GM12801 (cell line): ENCODE measurements around the gene POU2AF1.

Experiments used
- TF ChIP-seq, protein P1 (sequence below): IDR thresholded peaks from one replicate; pipeline ENCODE4 v1.5.1; 2011; ENCODE audit warnings: control low read depth; ENCODE audit not compliant: insufficient read length; ENCODE audit errors: extremely low read depth

Gene POU2AF1, protein sequence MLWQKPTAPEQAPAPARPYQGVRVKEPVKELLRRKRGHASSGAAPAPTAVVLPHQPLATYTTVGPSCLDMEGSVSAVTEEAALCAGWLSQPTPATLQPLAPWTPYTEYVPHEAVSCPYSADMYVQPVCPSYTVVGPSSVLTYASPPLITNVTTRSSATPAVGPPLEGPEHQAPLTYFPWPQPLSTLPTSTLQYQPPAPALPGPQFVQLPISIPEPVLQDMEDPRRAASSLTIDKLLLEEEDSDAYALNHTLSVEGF

DNA sequence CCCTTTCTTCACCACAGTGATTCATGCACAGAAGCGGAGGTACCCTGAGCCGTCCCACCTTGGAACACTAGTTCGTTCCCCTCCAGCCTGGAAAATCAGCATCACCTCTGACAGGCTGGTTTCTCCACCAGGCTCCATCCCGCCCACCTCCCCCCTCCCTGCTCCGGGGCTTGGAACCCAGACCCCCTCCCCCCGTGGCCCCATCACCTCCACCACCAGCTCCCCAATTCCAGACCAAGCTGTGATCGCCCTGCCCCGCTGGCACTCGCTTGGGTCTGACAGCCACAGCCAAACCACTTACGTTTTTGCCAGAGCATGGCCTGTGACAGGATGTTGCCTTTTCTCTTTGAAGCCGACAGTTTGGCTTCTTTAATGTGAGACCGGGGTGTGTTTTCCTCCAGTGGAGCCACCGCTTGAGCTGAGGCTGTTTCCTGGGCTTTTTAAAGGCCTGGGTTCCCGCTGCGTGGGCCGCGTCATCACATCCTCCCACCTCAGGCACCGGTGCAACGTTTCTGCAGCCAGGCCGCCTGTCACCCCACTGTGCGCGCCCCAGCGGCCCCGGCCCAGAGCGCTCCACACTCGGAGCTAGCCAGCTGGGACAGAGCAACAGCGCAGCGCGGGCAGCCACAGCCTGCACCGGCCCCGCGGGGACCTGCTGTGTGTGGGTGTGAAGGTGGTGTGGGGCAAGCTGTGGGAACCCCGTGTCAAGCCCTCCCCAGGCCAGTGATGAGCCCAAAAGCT lies at the start of gene POU2AF1:
TSS of gene POU2AF1 (minus strand) at position 415 of the 741 bp plus-strand sequence. CDS start at position 317, 98 bp downstream.
- TF ChIP-seq, protein P1, sequence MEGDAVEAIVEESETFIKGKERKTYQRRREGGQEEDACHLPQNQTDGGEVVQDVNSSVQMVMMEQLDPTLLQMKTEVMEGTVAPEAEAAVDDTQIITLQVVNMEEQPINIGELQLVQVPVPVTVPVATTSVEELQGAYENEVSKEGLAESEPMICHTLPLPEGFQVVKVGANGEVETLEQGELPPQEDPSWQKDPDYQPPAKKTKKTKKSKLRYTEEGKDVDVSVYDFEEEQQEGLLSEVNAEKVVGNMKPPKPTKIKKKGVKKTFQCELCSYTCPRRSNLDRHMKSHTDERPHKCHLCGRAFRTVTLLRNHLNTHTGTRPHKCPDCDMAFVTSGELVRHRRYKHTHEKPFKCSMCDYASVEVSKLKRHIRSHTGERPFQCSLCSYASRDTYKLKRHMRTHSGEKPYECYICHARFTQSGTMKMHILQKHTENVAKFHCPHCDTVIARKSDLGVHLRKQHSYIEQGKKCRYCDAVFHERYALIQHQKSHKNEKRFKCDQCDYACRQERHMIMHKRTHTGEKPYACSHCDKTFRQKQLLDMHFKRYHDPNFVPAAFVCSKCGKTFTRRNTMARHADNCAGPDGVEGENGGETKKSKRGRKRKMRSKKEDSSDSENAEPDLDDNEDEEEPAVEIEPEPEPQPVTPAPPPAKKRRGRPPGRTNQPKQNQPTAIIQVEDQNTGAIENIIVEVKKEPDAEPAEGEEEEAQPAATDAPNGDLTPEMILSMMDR = no peak

DNA sequence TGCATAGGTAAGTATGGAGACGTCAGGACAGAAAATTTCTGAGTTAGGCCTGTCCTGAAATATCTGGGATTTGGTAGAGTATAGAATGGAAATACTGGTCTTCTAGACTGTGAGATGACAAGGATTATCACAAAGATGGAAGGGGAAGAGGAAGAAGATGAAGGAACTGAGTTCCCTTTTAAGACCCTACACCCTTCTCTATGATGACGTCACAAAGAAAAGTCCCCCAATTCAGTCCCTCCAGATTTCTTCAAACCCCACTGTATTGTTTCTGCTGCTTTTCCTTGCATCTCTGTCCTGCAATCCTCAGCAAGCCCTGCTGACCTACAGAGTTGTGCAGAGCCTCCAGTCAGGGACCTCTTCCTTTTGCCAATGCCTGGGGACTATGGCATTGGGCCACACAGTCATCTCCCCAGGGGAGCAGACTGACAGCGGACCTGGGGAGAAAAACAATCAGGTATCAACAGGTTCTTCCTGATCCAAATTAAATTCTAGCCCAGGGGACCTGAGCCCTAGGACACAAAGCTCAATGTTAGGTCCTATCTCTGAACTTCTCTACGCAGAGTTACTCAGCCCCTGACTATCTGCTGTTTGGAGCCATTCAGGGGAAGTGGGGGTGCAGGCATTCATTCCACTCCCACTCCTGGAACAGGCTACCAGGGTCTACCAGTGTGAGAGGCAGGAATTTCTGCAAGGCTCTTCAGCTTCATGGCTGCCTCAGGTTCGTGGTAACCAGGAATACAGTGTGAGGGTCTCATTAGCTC lies 49.2 kb upstream of the POU2AF1 start:
- TF ChIP-seq, protein P1 = no peak

DNA sequence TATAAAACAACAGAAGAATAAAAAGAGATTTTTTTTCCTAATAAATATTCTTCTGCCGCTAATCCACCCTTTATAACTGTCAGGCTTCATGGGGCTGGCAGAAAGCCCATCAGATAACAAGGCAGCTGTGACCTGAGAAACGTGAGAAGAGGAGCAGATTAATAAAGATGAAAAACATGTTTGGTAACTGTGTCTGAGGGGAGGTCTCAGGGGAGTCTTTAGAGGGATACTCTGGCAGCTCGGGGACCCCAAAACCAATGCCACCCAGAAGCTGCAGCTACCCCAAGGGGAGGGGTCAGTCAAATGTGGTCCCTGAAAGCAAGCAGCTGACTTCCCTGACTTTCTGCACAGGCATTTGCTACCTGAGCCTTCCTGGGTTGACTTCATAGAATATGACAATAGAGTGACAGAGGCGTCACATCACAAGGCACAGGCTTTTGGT lies 48.4 kb upstream of the POU2AF1 start:
- TF ChIP-seq, protein P1 = no peak

DNA sequence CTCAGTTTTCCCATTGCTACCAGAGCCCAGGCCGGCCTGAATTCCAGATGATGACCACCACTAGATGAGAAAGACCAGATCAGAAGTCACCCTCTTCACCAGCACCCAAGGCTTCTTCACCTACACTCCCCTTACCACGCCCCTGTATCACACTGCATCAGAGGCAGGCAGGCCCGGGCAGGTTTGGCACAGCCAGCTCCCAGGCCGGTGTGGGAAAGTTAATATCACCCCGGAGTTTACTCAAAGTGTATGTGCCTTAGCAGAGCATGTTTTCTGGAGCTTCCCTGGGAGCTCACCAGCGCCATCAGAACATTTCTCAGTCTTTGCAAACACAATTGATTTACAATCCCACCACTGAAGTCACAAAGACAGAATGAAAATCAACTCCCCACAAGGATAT lies 47.5 kb upstream of the POU2AF1 start:
- TF ChIP-seq, protein P1 = no peak

DNA sequence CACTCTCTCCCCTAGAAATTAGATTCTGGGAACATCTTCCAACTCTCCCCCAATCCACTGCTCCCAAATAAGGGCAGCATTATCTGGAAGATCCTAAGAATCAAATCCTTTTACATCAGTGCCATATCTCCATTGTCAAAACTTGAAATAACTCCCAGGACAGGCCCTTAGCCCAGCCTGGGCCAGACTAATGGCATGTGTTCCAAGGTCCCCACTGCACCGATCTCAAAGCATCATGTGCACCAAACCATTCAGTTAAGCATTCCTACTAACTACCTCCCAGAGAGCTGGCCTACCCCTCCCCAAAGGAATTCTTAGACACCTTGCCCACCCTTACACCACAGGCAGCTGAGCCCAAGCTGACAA lies 44.2 kb upstream of the POU2AF1 start:
- TF ChIP-seq, protein P1 = no peak

DNA sequence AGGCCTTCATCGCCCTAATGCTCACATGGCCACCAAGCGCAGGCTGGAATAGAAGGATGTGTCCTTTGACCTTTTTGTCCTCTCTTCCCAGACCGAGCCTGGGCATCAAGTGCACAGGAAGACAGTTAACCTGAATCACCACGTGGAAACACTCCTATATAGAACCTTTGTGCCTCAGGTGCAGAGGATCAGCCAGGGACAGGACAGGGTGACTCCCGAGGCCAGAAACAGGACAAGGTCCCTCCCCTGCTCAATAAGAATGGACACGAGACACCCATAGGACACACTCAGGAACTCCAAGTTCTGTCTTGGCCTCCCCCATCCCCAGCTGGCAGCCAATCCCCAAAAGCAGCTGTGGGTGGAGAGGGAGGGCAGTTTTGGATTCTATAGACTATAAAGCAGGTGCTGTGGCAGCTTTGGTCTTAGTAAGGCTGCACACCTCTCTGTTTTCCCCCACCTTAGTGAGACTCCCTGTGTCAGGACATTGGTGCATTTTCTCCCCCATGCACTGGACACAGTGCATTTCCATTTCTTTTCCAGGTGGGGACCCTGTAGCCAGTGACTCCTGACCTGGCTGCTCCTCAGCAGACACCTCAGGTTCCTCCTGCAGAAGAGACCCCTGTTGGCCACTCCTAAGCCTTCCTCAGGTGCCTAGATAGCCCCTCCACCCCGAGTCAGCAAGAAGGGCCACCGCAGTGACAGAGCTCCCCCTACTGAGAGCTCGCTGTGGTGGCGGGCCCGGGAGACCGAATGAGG lies 43.6 kb upstream of the POU2AF1 start:
- TF ChIP-seq, protein P1 = no peak

DNA sequence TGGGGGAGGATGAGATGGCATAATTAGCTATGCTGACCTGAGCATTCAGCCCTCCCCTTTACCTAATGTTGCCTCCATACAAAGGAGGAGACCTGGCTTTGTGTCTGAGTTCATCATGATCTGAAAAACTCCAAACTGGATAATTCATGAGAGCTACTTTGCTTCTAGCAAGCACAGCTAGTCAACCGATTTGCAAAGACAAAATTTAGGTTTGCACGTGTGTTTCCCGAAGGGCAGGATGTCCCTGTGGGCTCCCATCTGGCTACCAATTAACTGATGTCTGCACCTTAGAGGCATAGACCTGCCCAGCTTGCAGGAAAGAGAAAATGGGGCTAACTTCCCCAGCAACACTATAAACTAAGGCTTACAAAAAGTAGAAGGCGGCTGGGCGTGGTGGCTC lies 42.2 kb upstream of the POU2AF1 start:
- TF ChIP-seq, protein P1 = no peak
